Measurements from ENCODE around the gene TMEM269.

The TMEM269 gene

DNA sequence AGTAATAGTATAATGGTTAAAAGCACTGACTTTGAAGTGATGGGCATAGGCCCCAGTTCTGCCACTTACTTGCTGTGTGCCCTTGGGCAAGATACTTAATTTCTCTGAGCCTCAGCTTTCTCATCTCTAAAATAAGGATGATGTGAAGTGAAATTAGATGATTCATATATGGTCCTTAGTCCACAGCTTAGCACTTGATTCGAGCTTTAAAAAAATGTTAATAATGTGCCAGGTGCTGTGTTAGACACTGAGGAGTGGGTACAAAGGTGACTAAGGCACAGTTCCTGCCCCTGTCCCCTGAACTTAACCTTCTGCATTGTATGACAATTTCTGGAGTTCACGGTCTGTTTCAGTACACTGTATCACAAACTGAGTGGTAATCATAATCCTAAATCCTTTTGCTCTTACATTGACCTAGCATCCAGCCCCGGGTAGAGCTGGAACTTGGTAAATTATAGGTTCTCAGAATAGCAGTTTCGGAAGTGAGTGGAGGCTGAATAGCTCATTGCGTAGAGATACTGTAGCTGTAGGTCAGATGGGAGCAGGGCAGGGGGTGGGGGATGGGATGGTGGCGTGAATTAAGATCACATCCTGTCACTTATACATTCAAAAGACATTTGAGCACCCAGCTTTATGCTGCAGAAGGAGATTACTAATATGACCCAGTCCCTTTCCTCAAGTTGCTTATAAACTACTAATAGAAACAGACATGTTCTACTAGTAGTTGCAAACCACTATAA lies 63.1 kb downstream of the TMEM269 start:
- no peak for DNase-seq (ENCODE audit: low read depth in 3 of 3)

DNA sequence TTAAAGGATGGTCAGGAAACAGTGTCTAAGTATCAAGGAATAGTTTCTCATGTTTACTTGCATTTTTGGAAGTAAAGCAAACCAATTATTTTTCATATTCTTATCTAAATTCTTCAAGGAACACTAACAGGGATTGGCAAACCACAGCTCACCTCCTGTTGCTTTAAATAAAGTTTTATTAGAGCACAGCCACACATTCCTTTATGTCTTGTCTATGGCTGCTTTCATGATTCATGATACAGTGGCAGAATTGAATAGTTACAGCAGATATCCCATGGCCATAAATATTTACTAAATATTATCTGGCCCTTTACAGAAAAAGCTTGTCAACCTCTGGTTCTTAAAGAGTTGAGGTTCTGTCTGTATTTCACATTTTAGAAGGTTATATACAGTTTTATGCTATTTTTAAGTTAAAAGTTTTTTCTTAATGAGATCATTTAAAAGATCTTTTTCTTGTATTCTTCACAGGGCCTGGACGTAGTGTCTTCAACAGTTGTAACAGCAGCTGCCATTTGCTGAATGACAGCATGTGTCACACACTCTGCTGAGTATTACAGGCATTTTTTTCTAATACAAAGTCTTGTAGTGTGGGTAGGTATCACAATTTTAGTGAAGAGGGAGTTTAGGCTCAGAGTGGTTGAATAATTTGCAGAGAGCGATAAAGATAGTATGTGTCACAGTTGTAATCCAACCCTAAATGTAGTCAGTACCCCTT lies 64.2 kb downstream of the TMEM269 start:
- no peak for DNase-seq (ENCODE audit: low read depth in 3 of 3)

- no peak for DNase-seq (ENCODE audit: low read depth in 3 of 3)
Measured at GRCh38 chr1:42849944-42850343, 65.2 kb downstream of the TMEM269 start.
